ENCODE data around the gene DCLK3.

- TF ChIP-seq CTCF (IDR thresholded peaks at IDR 0.05), result peak; percentile 40
- TF ChIP-seq POLR2AphosphoS5 (IDR thresholded peaks at IDR 0.05; ENCODE audit: low read depth, low read length), result no peak
Observed at GRCh38 chr3:36697229-36698001, 66.9 kb downstream of the DCLK3 start.
